Measurements from ENCODE around the gene NUBPL. TPM values are rescaled to one million over a fixed set of nuclear protein-coding genes. Genes with fewer than 3 reads are reported as not detected.
"Not testable (repeated sequence)": the region's sequence is repeated elsewhere in the genome, so short reads cannot be mapped to it uniquely, and the experiment has no call there.

The NUBPL gene
- total RNA-seq, 1 donor, result 12.1 TPM

DNA sequence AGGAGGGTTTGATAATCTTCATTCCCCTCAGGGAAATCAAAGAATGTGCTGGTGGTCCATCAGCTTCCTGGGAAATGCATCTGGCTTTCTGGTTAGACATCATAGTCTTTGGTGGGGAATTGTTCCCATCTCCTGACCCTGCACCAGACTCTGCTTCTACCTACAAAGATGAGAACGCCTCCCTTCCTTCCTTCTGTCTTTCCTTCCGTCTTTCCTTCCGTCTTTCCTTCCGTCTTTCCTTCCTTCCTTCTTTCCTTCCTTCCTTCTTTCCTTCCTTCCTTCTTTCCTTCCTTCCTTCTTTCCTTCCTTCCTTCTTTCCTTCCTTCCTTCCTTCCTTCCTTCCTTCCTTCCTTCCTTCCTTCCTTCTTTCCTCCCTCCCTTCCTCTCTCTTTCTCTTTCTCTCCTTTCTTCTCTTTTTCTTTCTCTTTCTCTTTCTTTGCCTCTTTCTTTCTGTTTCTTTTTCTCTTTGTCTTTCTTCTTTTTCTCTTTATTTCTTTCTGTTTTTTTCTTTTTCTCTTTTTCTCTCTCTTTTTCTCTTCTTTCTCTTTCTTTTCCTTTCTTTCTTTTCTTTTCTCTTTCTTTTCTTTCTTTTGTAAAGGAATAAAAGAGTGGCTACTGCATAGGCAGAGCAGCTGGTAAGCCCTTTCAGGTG is 326.9 kb downstream of the NUBPL start:
- TF ChIP-seq, protein P1, sequence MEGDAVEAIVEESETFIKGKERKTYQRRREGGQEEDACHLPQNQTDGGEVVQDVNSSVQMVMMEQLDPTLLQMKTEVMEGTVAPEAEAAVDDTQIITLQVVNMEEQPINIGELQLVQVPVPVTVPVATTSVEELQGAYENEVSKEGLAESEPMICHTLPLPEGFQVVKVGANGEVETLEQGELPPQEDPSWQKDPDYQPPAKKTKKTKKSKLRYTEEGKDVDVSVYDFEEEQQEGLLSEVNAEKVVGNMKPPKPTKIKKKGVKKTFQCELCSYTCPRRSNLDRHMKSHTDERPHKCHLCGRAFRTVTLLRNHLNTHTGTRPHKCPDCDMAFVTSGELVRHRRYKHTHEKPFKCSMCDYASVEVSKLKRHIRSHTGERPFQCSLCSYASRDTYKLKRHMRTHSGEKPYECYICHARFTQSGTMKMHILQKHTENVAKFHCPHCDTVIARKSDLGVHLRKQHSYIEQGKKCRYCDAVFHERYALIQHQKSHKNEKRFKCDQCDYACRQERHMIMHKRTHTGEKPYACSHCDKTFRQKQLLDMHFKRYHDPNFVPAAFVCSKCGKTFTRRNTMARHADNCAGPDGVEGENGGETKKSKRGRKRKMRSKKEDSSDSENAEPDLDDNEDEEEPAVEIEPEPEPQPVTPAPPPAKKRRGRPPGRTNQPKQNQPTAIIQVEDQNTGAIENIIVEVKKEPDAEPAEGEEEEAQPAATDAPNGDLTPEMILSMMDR (IDR thresholded peaks at IDR 0.05; ENCODE audit: insufficient read depth, low read depth, low read length), result no peak
- no peak for DNase-seq (ENCODE audit: low read depth)
- no peak overlapping the region for H3K4me3 ChIP-seq (ENCODE audit: low read depth, low read length)

DNA sequence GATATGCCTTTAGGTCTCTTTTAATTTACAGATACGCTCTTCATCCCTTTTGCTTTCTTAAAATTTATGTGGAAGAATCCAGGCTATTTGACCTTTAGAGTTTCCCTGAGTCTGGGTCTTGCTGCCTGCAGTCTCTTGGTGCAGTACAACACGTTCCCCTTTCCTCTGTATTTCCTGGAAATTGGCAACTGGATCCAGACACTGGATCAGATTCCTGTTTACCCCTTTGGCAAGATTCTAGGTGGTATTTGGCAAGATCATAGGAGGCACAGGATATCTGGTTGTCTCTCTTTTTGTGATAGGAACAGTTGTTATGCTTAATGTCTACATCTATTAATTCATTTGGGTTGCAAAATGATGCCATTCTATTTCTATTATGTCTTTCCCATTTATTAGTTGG is 328.1 kb downstream of the NUBPL start:
- TF ChIP-seq, protein P1 (IDR thresholded peaks at IDR 0.05; ENCODE audit: insufficient read depth, low read depth, low read length), result no peak
- DNase-seq (ENCODE audit: low read depth), result no peak
- no peak overlapping the region for H3K4me3 ChIP-seq (ENCODE audit: low read depth, low read length)

DNA sequence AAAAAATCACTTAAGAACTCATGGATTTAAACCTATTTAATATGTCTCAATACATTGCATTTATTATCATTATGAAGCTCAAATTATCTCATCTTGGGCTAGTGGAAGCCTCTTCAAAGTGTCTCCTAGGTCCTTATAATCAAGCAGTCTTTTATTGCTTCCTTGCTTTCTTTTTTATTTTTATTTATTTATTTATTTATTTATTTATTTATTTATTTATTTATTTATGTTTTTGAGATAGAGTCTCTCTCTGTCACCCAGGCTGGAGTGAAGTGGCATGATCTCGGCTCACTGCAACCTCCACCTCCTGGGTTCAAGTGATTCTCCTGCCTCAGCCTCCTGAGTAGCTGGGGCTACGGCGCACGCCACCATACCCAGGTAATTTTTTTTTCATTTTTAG is 329.0 kb downstream of the NUBPL start:
- H3K4me3 ChIP-seq (ENCODE audit: low read depth, low read length); DNase-seq (ENCODE audit: low read depth): not testable (repeated sequence)

DNA sequence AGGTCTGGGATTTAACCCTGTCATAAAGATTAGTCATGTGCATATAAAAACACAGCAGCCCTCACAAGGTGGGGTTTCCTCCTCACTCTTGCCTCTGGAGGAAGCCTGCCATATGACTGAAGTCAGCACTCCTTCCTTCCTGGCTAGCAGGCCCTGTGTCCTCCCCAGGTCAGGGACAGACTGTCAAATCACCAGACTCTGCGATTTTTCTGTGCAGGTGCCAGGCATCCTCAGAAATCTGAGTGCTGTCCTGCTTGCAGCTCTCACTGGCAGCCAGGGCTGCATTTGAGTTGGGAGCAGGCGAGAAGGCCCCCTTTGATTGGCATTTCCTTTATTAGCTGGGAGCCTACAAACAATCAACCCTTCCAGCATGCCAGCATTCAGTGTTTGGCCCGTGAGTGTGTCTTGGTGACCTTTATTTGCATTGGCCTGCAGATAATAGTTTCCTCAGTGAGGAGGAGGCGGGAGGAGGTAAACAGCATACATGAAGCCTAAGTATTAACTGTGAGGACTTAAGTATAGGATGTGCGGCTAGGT is 332.1 kb downstream of the NUBPL start:
- TF ChIP-seq, protein P1 (IDR thresholded peaks at IDR 0.05; ENCODE audit: insufficient read depth, low read depth, low read length), result no peak
- DNase-seq (ENCODE audit: low read depth), result peak; percentile 21
- H3K4me3 ChIP-seq (ENCODE audit: low read depth, low read length), result no peak overlapping the region

DNA sequence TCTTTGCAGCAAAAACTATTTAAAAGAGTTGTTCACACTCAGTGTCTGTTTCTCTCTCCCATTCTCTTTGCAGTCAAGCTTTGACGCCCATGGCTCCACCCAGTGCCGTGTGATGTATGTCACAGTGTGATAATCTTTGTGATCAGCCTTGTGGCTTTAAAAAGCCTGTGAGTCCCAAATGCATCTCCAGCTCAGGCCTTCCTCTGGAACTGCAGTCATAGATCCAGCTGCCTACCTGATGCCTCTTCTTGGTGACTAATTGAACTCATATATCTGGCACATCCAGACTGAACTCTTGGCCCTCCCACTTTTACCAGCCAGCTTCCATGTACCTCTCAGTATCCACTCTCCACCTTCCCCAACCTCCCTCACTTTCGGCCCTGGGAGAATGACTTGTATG is 333.1 kb downstream of the NUBPL start:
- no peak for DNase-seq (ENCODE audit: low read depth)
- no peak overlapping the region for H3K4me3 ChIP-seq (ENCODE audit: low read depth, low read length)
- TF ChIP-seq, protein P1 (IDR thresholded peaks at IDR 0.05; ENCODE audit: insufficient read depth, low read depth, low read length), result no peak

DNA sequence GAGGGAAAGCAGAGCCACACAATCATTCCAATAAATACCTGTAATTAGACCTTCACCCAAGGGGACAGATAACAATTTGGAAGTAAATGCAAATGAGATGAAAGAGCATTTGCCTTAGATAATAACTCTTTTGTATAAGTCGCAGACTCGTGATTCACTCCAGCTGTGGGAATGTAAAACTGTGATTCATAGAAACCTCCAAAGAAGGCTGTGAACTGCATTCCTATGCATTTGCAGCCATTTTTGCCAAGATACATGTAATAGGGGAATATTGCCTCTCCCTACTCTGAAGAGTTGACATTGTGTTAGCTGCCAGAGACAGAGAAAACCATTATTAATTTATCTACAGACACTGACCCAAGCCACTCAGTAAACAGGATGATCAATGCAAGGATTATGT is 334.0 kb downstream of the NUBPL start:
- no peak overlapping the region for H3K4me3 ChIP-seq (ENCODE audit: low read depth, low read length)
- TF ChIP-seq, protein P1 (IDR thresholded peaks at IDR 0.05; ENCODE audit: insufficient read depth, low read depth, low read length), result no peak
- DNase-seq (ENCODE audit: low read depth), result peak; percentile 74

DNA sequence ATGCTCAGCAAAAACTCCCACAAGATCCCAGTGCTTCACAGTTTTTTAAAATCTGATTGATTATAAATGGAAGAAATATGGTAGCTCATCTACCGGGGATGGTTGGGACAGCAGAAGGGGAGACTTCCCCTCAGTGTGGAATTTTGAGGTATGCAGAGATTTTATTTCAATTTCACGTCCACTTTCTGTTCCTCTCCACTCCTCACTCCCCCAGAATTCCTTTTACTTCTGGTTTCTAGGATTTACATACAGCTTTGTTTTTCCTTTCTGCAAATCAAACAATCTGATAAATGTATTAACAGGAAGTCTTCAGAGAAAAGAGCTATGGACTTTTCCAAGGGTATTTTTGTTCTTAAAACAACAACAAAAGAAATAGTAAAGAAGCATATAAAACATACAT is 334.4 kb downstream of the NUBPL start:
- peak; percentile 24 for DNase-seq (ENCODE audit: low read depth)
- H3K4me3 ChIP-seq (ENCODE audit: low read depth, low read length), result no peak overlapping the region
- TF ChIP-seq, protein P1 (IDR thresholded peaks at IDR 0.05; ENCODE audit: insufficient read depth, low read depth, low read length), result no peak

Measured in fibroblast of villous mesenchyme (primary cell).